Heart left ventricle (tissue), 16 donors: Measurements from ENCODE around the gene HAGHL. TPM values are rescaled to one million over a fixed set of nuclear protein-coding genes. Genes with fewer than 3 reads are reported as not detected.

ENCODE experiments used
- ATAC-seq, 4 donors: fragments of 200-7000 bp; cut with Tn5 transposase; one replicate each; pipeline ENCODE4 v1.9.1; 2020 to 2022; ENCODE audit warnings: moderate library complexity in 4 of 4, mild to moderate bottlenecking in 3 of 4, moderate number of reproducible peaks in 1 of 4
- DNase-seq, 5 donors: peaks; one replicate each; pipeline ENCODE4 v3.0.0-alpha.2; 2020
- H3K27ac ChIP-seq, 12 donors: fragments of 200-600 bp; sonication (generic) in 4 of 12; one replicate each; pipeline versions ENCODE4 v1.5.0 to v1.8.0; 2016 to 2022; ENCODE audit warnings: mild to moderate bottlenecking in 2 of 12
- H3K27me3 ChIP-seq, 9 donors: fragments of 200-600 bp; sonication (generic) in 2 of 9; one replicate each; pipeline versions ENCODE4 v1.5.1 to v1.8.0; 2016 to 2022; ENCODE audit warnings: mild to moderate bottlenecking in 3 of 9
- H3K36me3 ChIP-seq, 9 donors: fragments of 200-600 bp; sonication (generic) in 2 of 9; one replicate each; pipeline versions ENCODE4 v1.5.0 to v1.8.0; 2018 to 2022; ENCODE audit warnings: mild to moderate bottlenecking in 2 of 9
- H3K4me1 ChIP-seq, 12 donors: fragments of 200-600 bp; sonication (generic) in 4 of 12; one replicate each; pipeline versions ENCODE4 v1.5.0 to v1.8.0; 2016 to 2022; ENCODE audit warnings: mild to moderate bottlenecking in 3 of 12
- H3K4me3 ChIP-seq, 12 donors: fragments of 200-600 bp; sonication (generic) in 4 of 12; one replicate each; pipeline versions ENCODE4 v1.5.0 to v1.8.0; 2017 to 2022; ENCODE audit warnings: mild to moderate bottlenecking in 9 of 12, moderate library complexity in 4 of 12
- H3K9me3 ChIP-seq, 12 donors: fragments of 200-600 bp; sonication (generic) in 4 of 12; one replicate each; pipeline versions ENCODE4 v1.5.0 to v1.8.0; 2016 to 2022; ENCODE audit warnings: mild to moderate bottlenecking in 1 of 12
- POLR2A ChIP-seq, 2 donors: fragments of 450-650 bp; IDR thresholded peaks; one replicate each; pipeline ENCODE4 v1.6.1; 2017; ENCODE audit warnings: antibody characterized with exemption in 2 of 2, mild to moderate bottlenecking in 2 of 2, moderate library complexity in 2 of 2
- WGBS, 4 donors: extraction: QIAGEN DNeasy Blood & Tissue Kit in 2 of 4; methylation state at CpG; one replicate each; pipeline versions ENCODE4 v1.1.5 to v1.1.7; 2013 to 2018; 5-methylcytosine and 5-hydroxymethylcytosine counted together
- intact Hi-C, 10 donors: fragments of 100-400 bp; cut with DNase I; formaldehyde crosslinking; loops; one replicate each; pipeline versions ENCODE4 v1.11.1 to v1.14.2; 2022
- polyA plus RNA-seq, 2 donors: library from polyadenylated mRNA; stranded (reverse); fragments of 200-250 nt; gene quantifications; one replicate each; pipeline ENCODE4 v1.2.3, GENCODE V29; 2013
- total RNA-seq, 9 donors: library from RNA; depleted of rRNA in 2 of 9; stranded (reverse); fragments of >200 nt in 2 of 9; fragmentation: NEBNext Ultra II Directional in 3 of 9; extraction: Animal tissue kit (Norgen Biotek cat#: 25700) in 3 of 9; gene quantifications; one replicate each; pipeline versions ENCODE4 v1.1.0 to v1.2.4, GENCODE V29; 2016 to 2023
- TF ChIP-seq, protein P1 (sequence below), 12 donors: fragments of 200-600 bp; sonication (generic) in 4 of 12; IDR thresholded peaks; one replicate each; pipeline versions ENCODE4 v1.5.0 to v1.8.0; 2018 to 2022; ENCODE audit warnings: antibody characterized with exemption in 12 of 12, mild to moderate bottlenecking in 5 of 12
- donor health status: ischemic (EF 13 %, LVEDD 7.1; RV severe dilation, severe dysfunction).
- donor health status: healthy with polysubstance abuse.
- donor health status: DM: no; HTN: yes; CAD: no.
- donor health status: DM: no; HTN: no; CAD: no.
- donor health status: ischemic (EF 25% LVEDD 6.9; RV normal size, moderate dysfunction).
- donor health status: ischemic (EF 25% LVEDD 5.7; RV mildly dilated, moderate dysfunction).
- donor health status: healthy.
- donor health status: DM: yes; HTN: yes; CAD: no.
- donor health status: ischemic (EF 35%, LVEDD 5.7; RV mildly dilated, moderate dysfunction).
- donor health status: nonischemic (EF 11% LVEDD 7.7; RV severe dilation, severe dysfunction).
- donor health status: DM: yes; HTN: yes; CAD: no.
- donor health status: PGD.
- donor health status: ischemic (EF 29% LVEDD 5.4; RV normal size, mild dysfunction).
- donor health status: nonischemic (EF 23%, LVEDD 6.1; RV moderate dilation, normal function).

HAGHL gene
- total and polyA plus RNA-seq, 11 donors: 5.0 to 44.2 (median 11.9) TPM

DNA sequence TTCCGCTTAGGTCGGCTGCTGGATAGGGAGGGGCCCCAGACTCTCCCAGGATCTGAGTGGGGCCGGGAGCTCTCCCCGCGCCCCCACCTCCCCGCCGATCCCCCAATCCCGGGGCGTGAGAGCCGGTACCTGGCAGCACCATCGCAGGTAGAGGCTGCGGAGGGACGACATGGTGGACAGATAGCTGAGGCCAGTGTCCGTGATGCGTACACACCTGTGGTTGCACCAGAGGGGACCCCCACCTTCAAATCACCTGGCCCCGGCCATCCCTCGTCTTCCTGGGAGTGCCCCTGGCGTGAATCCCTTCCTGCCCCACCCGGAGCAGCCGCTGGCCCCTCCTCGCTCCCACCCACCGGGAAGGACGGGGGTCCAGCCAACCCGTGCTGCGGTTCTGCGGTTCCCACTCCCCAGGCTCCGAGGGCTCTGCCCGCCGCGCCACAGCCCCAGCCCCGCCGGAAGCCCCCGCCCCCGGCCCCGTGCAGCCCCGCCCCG, 32.0 kb upstream of the HAGHL start:
- H3K4me3 ChIP-seq: peak overlapping the region in 4 of 12 donors; percentile 8 to 51 (median 21)
- no peaks in the 10 kb centered on the region for H3K9me3 ChIP-seq

DNA sequence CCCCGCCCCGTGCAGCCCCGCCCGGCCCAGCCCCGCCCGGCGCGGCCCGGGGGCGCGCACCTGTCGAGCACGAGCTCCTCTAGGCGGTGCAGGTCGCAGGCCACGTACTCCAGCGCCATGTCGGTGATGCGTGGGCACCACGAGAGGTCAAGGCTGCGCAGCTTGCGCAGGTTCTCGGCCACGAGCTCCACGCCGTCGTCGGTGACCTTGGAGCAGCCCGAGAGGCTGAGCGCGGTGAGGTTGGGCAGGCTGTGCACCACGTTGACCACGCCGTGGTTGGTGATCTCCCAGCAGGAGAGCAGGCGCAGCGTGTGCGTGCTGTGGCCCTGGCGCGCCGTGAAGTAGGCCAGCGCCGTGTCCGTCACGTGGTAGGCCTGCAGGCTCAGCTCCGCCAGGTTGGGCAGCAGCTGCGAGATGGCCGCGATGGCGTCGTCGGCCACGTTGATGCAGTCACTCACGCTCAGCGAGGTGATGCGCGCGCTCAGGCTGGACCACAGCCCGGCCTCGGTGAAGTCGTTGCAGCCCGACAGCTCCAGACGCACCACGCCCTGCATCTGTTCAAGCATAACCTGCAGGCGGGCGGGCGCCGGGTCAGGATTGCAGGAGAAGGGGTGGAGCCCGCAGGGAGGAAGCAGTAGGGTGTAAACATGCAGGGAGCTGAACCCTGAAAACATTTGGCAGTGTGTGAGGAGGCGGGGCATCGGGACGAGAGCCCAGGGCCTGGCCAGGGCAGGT, 31.4 kb upstream of the HAGHL start:
- Histone ChIP-seq H3K27me3 (peaks cover 14 to 87% (median 63%) of the 10 kb centered on the region in 9 donors), H3K4me3 (peak overlapping the region in 5 of 12 donors; percentile 12 to 51 (median 25)), H3K36me3 (no peaks in the 10 kb centered on the region), H3K27ac (no peak overlapping the region), H3K4me1 (peaks cover 0 to 34% (median 13%) of the 10 kb centered on the region in 12 donors), H3K9me3 (no peaks in the 10 kb centered on the region)
- WGBS, 4 donors: 2 to 9% (median 4%) methylated on average over 9 to 71 of the region's 71 CpGs
- TF ChIP-seq, protein P1, sequence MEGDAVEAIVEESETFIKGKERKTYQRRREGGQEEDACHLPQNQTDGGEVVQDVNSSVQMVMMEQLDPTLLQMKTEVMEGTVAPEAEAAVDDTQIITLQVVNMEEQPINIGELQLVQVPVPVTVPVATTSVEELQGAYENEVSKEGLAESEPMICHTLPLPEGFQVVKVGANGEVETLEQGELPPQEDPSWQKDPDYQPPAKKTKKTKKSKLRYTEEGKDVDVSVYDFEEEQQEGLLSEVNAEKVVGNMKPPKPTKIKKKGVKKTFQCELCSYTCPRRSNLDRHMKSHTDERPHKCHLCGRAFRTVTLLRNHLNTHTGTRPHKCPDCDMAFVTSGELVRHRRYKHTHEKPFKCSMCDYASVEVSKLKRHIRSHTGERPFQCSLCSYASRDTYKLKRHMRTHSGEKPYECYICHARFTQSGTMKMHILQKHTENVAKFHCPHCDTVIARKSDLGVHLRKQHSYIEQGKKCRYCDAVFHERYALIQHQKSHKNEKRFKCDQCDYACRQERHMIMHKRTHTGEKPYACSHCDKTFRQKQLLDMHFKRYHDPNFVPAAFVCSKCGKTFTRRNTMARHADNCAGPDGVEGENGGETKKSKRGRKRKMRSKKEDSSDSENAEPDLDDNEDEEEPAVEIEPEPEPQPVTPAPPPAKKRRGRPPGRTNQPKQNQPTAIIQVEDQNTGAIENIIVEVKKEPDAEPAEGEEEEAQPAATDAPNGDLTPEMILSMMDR (IDR thresholded peaks at IDR 0.05): no peak
- no peak for TF ChIP-seq POLR2A (IDR thresholded peaks at IDR 0.05)
- DNase-seq (no peak), ATAC-seq (peak in 2 of 4 donors; percentile 5 to 6)
- intact Hi-C loops: no loop called here

More for the DNA sequence above, 32.0 kb upstream of the HAGHL start:
- Histone ChIP-seq H3K4me1 (peaks cover 0 to 36% (median 15%) of the 10 kb centered on the region in 12 donors), H3K27ac (no peak overlapping the region), H3K36me3 (no peaks in the 10 kb centered on the region), H3K27me3 (peaks cover 11 to 81% (median 57%) of the 10 kb centered on the region in 9 donors)
- no peak for TF ChIP-seq POLR2A (IDR thresholded peaks at IDR 0.05)
- TF ChIP-seq, protein P1 (IDR thresholded peaks at IDR 0.05): no peak
- intact Hi-C loops: no loop called here
- ATAC-seq (no peak), DNase-seq (no peak)
- 1 to 5% (median 2%) methylated on average over 14 to 37 of the region's 37 CpGs for WGBS, 4 donors

- intact Hi-C loops: no loop called here
- WGBS, 4 donors: 67 to 73% (median 69%) methylated on average over 19 of the region's 19 CpGs
- DNase-seq (no peak), ATAC-seq (no peak)
- TF ChIP-seq, protein P1 (IDR thresholded peaks at IDR 0.05): no peak
- no peak for TF ChIP-seq POLR2A (IDR thresholded peaks at IDR 0.05)
- peaks cover 33 to 99% (median 78%) of the 10 kb centered on the region in 9 donors for H3K27me3 ChIP-seq
- peaks cover 0 to 29% (median 13%) of the 10 kb centered on the region in 12 donors for H3K4me1 ChIP-seq
- no peak overlapping the region for H3K27ac ChIP-seq
- no peak overlapping the region for H3K4me3 ChIP-seq
- H3K36me3 ChIP-seq: no peaks in the 10 kb centered on the region
- H3K9me3 ChIP-seq: no peaks in the 10 kb centered on the region
Observed at GRCh38 chr16:698911-699671, 27.8 kb upstream of the HAGHL start.
